GM12878 (cell line): ENCODE results near the gene RTN4R. TPM values are rescaled to one million over a fixed set of nuclear protein-coding genes. Genes with fewer than 3 reads are reported as not detected.

ENCODE experiments used
- CBX3 ChIP-seq: fragments of 200-600 bp; sonication (generic); IDR thresholded peaks from 2 replicates; pipeline ENCODE4 v1.6.1; 2016; ENCODE audit warnings: low read depth, borderline replicate concordance
- E4F1 ChIP-seq: fragments of 450-650 bp; IDR thresholded peaks from 2 replicates; pipeline ENCODE4 v1.6.1; 2018; ENCODE audit warnings: borderline replicate concordance, mild to moderate bottlenecking; ENCODE audit not compliant: partially characterized antibody
- KAT2A ChIP-seq: conservative IDR thresholded peaks from 2 replicates; pipeline ENCODE4 v1.6.1; 2011; ENCODE audit warnings: low read depth, low read length; ENCODE audit not compliant: control insufficient read depth
- MTA3 ChIP-seq: IDR thresholded peaks from 2 replicates; pipeline ENCODE4 v1.6.1; 2012; ENCODE audit warnings: low read length, inconsistent platforms, borderline replicate concordance
- PAX5 ChIP-seq: IDR thresholded peaks from 2 replicates; pipeline ENCODE4 v1.6.1; 2011; ENCODE audit warnings: low read depth, low read length, borderline replicate concordance
- PAX8 ChIP-seq: fragments of 450-650 bp; IDR thresholded peaks from 2 replicates; pipeline ENCODE4 v1.6.1; 2017; ENCODE audit warnings: mild to moderate bottlenecking, moderate library complexity
- RELA ChIP-seq: fragments of 450-650 bp; IDR thresholded peaks from 2 replicates; pipeline ENCODE4 v1.8.0; 2014; ENCODE audit warnings: borderline replicate concordance; ENCODE audit not compliant: partially characterized antibody
- RELB ChIP-seq: fragments of 450-650 bp; IDR thresholded peaks from 2 replicates; pipeline ENCODE4 v1.6.1; 2017; ENCODE audit warnings: low read depth, mild to moderate bottlenecking, moderate library complexity
- RFX5 ChIP-seq: IDR thresholded peaks from 2 replicates; pipeline ENCODE4 v1.6.1; 2011; ENCODE audit warnings: low read depth, low read length, improper control_type of control experiment
- SIN3A ChIP-seq: IDR thresholded peaks from 2 replicates; pipeline ENCODE4 v1.6.1; 2012; ENCODE audit warnings: low read depth, low read length, improper control_type of control experiment
- SKIL ChIP-seq: fragments of 450-650 bp; IDR thresholded peaks from 2 replicates; pipeline ENCODE4 v1.6.1; 2017; ENCODE audit warnings: mild to moderate bottlenecking, low read depth, inconsistent platforms; ENCODE audit not compliant: poor library complexity, severe bottlenecking
- SMC3 ChIP-seq: IDR thresholded peaks from 2 replicates; pipeline ENCODE4 v1.6.1; 2011; ENCODE audit warnings: low read length, improper control_type of control experiment, borderline replicate concordance
- SP1 ChIP-seq: IDR thresholded peaks from one replicate; pipeline ENCODE4 v1.6.1; 2011; ENCODE audit warnings: low read depth, low read length
- STAT3 ChIP-seq: IDR thresholded peaks from 2 replicates; pipeline ENCODE4 v1.6.1; 2011; ENCODE audit warnings: low read depth, low read length, improper control_type of control experiment
- SUZ12 ChIP-seq: fragments of 200-600 bp; sonication (generic); IDR thresholded peaks from one replicate; pipeline ENCODE4 v1.6.1; 2018; ENCODE audit warnings: antibody characterized with exemption, mild to moderate bottlenecking; ENCODE audit not compliant: unreplicated experiment
- TARDBP ChIP-seq: IDR thresholded peaks from 2 replicates; pipeline ENCODE4 v1.6.1; 2016; ENCODE audit warnings: borderline replicate concordance
- WRNIP1 ChIP-seq: IDR thresholded peaks from 2 replicates; pipeline ENCODE4 v1.6.1; 2011; ENCODE audit warnings: low read depth, low read length, improper control_type of control experiment, borderline replicate concordance
- ZNF274 ChIP-seq: IDR thresholded peaks from one replicate; pipeline ENCODE4 v1.8.0; 2011; ENCODE audit not compliant: insufficient read length, insufficient read depth
- polyA plus RNA-seq, 11 experiments: library from polyadenylated mRNA; depleted of rRNA in 4 of 11; unstranded in 6 of 11; stranded (reverse) in 5 of 11; fragments of >200 nt; fragmentation: Nextera tagmentation in 4 of 11; fragmentation: Illumina TruSeq in 1 of 11; extraction: Ambion mirVana in 4 of 11; extraction: Trizol in 1 of 11; gene quantifications; 1 replicate in 1 of 11; 2 replicates in 10 of 11; pipeline versions ENCODE4 v1.2.1 to v1.2.3, GENCODE V29; 2011 to 2016; ENCODE audit warnings: inconsistent platforms in 2 of 11, missing spikeins in 2 of 11, low read depth in 1 of 11
- total RNA-seq, 4 experiments: library from RNA; depleted of rRNA in 3 of 4; stranded (reverse); fragments of >200 nt in 3 of 4; fragmentation: Illumina TruSeq in 1 of 4; extraction: Trizol in 1 of 4; gene quantifications; 2 replicates each; pipeline versions ENCODE4 v1.2.1 to v1.2.3, GENCODE V29; 2013 to 2021
- TF ChIP-seq, protein P1 (sequence below): fragments of 450-650 bp; IDR thresholded peaks from 2 replicates; pipeline ENCODE4 v1.6.1; 2014; ENCODE audit warnings: mild to moderate bottlenecking
- TF ChIP-seq, protein P2 (sequence below), 3 experiments: IDR thresholded peaks in 2 of 3; conservative IDR thresholded peaks in 1 of 3; 2 replicates each; pipeline ENCODE4 v1.5.1; 2011; ENCODE audit warnings: low read depth in 3 of 3, low read length in 3 of 3, mild to moderate bottlenecking in 3 of 3, control low read depth in 2 of 3, moderate library complexity in 2 of 3, inconsistent platforms in 1 of 3, mixed read lengths in 1 of 3; ENCODE audit not compliant: control insufficient read depth in 2 of 3, insufficient read depth in 1 of 3; ENCODE audit errors: extremely low read depth in 1 of 3
- TF ChIP-seq, protein P3 (sequence below): IDR thresholded peaks from 2 replicates; pipeline ENCODE4 v1.6.1; 2011; ENCODE audit warnings: borderline replicate concordance, low read depth, mild to moderate bottlenecking, moderate library complexity, mixed read lengths, low read length; ENCODE audit not compliant: insufficient read depth; ENCODE audit errors: extremely low read length

The RTN4R gene
- total and polyA plus RNA-seq, 10 of the 15 experiments (the other 5 are each of a cell fraction or from before 2014, with no cell fraction given) = 0.03 to 1.0 (median 0.60) TPM; not detected in 2

- TF ChIP-seq, protein P1, sequence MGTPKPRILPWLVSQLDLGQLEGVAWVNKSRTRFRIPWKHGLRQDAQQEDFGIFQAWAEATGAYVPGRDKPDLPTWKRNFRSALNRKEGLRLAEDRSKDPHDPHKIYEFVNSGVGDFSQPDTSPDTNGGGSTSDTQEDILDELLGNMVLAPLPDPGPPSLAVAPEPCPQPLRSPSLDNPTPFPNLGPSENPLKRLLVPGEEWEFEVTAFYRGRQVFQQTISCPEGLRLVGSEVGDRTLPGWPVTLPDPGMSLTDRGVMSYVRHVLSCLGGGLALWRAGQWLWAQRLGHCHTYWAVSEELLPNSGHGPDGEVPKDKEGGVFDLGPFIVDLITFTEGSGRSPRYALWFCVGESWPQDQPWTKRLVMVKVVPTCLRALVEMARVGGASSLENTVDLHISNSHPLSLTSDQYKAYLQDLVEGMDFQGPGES = no peak
- TF ChIP-seq PAX5 (peak; percentile 94), SMC3 (no peak), SP1 (peak; percentile 73), PAX8 (no peak), RELA (no peak), KAT2A (no peak), E4F1 (no peak), ZNF274 (no peak), WRNIP1 (no peak), MTA3 (peak; percentile 33; the same call in 1 of the 2 replicates), CBX3 (no peak), SKIL (no peak), SUZ12 (no peak), STAT3 (no peak), RFX5 (no peak), SIN3A (no peak), TARDBP (no peak), RELB (no peak)
- TF ChIP-seq, protein P2, sequence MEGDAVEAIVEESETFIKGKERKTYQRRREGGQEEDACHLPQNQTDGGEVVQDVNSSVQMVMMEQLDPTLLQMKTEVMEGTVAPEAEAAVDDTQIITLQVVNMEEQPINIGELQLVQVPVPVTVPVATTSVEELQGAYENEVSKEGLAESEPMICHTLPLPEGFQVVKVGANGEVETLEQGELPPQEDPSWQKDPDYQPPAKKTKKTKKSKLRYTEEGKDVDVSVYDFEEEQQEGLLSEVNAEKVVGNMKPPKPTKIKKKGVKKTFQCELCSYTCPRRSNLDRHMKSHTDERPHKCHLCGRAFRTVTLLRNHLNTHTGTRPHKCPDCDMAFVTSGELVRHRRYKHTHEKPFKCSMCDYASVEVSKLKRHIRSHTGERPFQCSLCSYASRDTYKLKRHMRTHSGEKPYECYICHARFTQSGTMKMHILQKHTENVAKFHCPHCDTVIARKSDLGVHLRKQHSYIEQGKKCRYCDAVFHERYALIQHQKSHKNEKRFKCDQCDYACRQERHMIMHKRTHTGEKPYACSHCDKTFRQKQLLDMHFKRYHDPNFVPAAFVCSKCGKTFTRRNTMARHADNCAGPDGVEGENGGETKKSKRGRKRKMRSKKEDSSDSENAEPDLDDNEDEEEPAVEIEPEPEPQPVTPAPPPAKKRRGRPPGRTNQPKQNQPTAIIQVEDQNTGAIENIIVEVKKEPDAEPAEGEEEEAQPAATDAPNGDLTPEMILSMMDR (IDR thresholded peaks at IDR 0.05 in 2 of 3, conservative IDR thresholded peaks at IDR 0.05 in 1 of 3; ENCODE audit: control insufficient read depth in 2 of 3, extremely low read depth in 1 of 3, insufficient read depth in 1 of 3, low read depth in 3 of 3, low read length in 3 of 3) = no peak
- TF ChIP-seq, protein P3, sequence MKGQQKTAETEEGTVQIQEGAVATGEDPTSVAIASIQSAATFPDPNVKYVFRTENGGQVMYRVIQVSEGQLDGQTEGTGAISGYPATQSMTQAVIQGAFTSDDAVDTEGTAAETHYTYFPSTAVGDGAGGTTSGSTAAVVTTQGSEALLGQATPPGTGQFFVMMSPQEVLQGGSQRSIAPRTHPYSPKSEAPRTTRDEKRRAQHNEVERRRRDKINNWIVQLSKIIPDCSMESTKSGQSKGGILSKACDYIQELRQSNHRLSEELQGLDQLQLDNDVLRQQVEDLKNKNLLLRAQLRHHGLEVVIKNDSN = peak; percentile 27
These were observed 21.1 kb downstream of the RTN4R start (continued) for GRCh38 chr22:20247010-20247505.
